ENCODE measurements around the gene PRDM16. TPM values are rescaled to one million over a fixed set of nuclear protein-coding genes. Genes with fewer than 3 reads are reported as not detected.

The PRDM16 gene
- total and polyA plus RNA-seq, 7 donors = 0.04 to 1.2 (median 0.31) TPM

- DNase-seq (no peak), ATAC-seq (no peak)
- Histone ChIP-seq H3K27me3 (ENCODE audit: insufficient read depth in 3 of 3, low read length in 2 of 3) (peaks cover 0 to 31% (median 0%) of the 10 kb centered on the region in 3 donors), H3K4me3 (no peak overlapping the region), H3K27ac (no peak overlapping the region), H3K4me1 (no peaks in the 10 kb centered on the region), H3K36me3 (ENCODE audit: insufficient read depth in 1 of 2, low read depth in 1 of 2) (no peaks in the 10 kb centered on the region), H3K9me3 (no peaks in the 10 kb centered on the region)
- WGBS, 3 donors = 73 to 77% (median 75%) methylated on average over 17 of the region's 17 CpGs
- intact Hi-C loops (cut with DNase I) = no loop called here
- no peak for TF ChIP-seq CTCF (IDR thresholded peaks at IDR 0.05)
Observed at GRCh38 chr1:3387401-3387800, 318.4 kb downstream of the PRDM16 start.

- Histone ChIP-seq H3K27ac (no peak overlapping the region), H3K4me3 (no peak overlapping the region), H3K36me3 (ENCODE audit: insufficient read depth in 1 of 2, low read depth in 1 of 2) (no peaks in the 10 kb centered on the region), H3K27me3 (ENCODE audit: insufficient read depth in 3 of 3, low read length in 2 of 3) (peaks cover 0 to 49% (median 4%) of the 10 kb centered on the region in 3 donors), H3K9me3 (no peaks in the 10 kb centered on the region), H3K4me1 (peaks cover 8% of the 10 kb centered on the region)
- no peak for TF ChIP-seq CTCF (IDR thresholded peaks at IDR 0.05)
- no peak for ATAC-seq
- DNase-seq = no peak
- WGBS, 3 donors = 69 to 77% (median 73%) methylated on average over 23 of the region's 23 CpGs
- intact Hi-C loops (cut with DNase I) = no loop called here
Observed at GRCh38 chr1:3389093-3389833, 320.3 kb downstream of the PRDM16 start.

DNA sequence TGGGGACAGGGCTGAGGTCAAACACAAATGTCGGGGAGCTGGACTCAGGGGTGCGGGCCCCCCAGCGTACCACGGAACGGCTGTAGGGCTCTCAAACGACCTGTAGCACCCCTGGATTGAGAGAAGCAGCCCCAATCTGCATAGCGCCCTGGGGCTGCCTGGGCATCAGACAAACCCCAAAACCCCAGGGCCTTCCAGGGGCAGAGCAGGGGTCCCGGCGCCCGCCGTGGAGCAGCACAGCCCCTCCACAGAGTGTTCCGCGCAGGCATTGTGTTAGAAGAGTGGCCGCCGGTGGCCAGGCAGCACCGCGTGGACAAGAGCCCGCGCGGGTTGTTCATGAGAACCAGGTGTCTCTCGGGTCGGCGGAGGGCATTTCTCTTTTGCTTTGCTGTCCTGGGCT, 321.3 kb downstream of the PRDM16 start:
- intact Hi-C loops (cut with DNase I) = no loop called here
- DNase-seq (no peak), ATAC-seq (no peak)
- H3K27me3 ChIP-seq (ENCODE audit: insufficient read depth in 3 of 3, low read length in 2 of 3) = peaks cover 0 to 57% (median 4%) of the 10 kb centered on the region in 3 donors
- H3K9me3 ChIP-seq = no peaks in the 10 kb centered on the region
- peaks cover 8% of the 10 kb centered on the region for H3K4me1 ChIP-seq
- no peak overlapping the region for H3K4me3 ChIP-seq
- TF ChIP-seq CTCF (IDR thresholded peaks at IDR 0.05) = no peak
- no peaks in the 10 kb centered on the region for H3K36me3 ChIP-seq (ENCODE audit: insufficient read depth in 1 of 2, low read depth in 1 of 2)
- H3K27ac ChIP-seq = no peak overlapping the region
- 92 to 94% (median 93%) methylated on average over 23 of the region's 23 CpGs for WGBS, 3 donors

GRCh38 chr1:3391711-3392110, 322.7 kb downstream of the PRDM16 start:
- TF ChIP-seq CTCF (IDR thresholded peaks at IDR 0.05) = no peak
- DNase-seq (no peak), ATAC-seq (no peak)
- no peak overlapping the region for H3K27ac ChIP-seq
- WGBS, 3 donors = 70 to 79% (median 71%) methylated on average over 18 of the region's 18 CpGs
- H3K4me1 ChIP-seq = peaks cover 8% of the 10 kb centered on the region
- no peak overlapping the region for H3K4me3 ChIP-seq
- no peaks in the 10 kb centered on the region for H3K36me3 ChIP-seq (ENCODE audit: insufficient read depth in 1 of 2, low read depth in 1 of 2)
- intact Hi-C loops (cut with DNase I) = no loop called here
- H3K9me3 ChIP-seq = no peaks in the 10 kb centered on the region
- peaks cover 0 to 67% (median 4%) of the 10 kb centered on the region in 3 donors for H3K27me3 ChIP-seq (ENCODE audit: insufficient read depth in 3 of 3, low read length in 2 of 3)
